Activated CD4-positive, alpha-beta memory T cell treated with anti-CD3 and anti-CD28 coated beads, Interleukin-2, amount 10 ng/mL, durations not matched to agents 7 days and 5 days (primary cell): ENCODE data around the gene RHOJ. TPM values are rescaled to one million over a fixed set of nuclear protein-coding genes. Genes with fewer than 3 reads are reported as not detected.
"Not testable (repeated sequence)": the region's sequence is repeated elsewhere in the genome, so short reads cannot be mapped to it uniquely, and the experiment has no call there.

Experiments
- CTCF ChIA-PET: fragments of 350-600 bp; sonication (Branson Sonifier 250); formaldehyde crosslinking; loops from one replicate; lab custom pipeline; 2021; ENCODE audit warnings: antibody characterized with exemption, inconsistent platforms; lab: Charles Lee
- POLR2A ChIA-PET: fragments of 350-600 bp; sonication (Branson Sonifier 250); formaldehyde crosslinking; loops from one replicate; lab custom pipeline; 2021; ENCODE audit warnings: antibody characterized with exemption; lab: Charles Lee
- DNase-seq: peaks from one replicate; pipeline ENCODE4 v3.0.0-alpha.2; 2020
- H3K27ac Mint-ChIP-seq: one replicate; pipeline ENCODE4 v1.8.0; 2021; ENCODE audit warnings: mild to moderate bottlenecking, mixed read lengths
- H3K27me3 Mint-ChIP-seq: one replicate; pipeline ENCODE4 v1.8.0; 2021; ENCODE audit warnings: mixed read lengths
- H3K36me3 Mint-ChIP-seq: one replicate; pipeline ENCODE4 v1.8.0; 2021; ENCODE audit warnings: low read depth, mixed read lengths
- H3K4me1 Mint-ChIP-seq: one replicate; pipeline ENCODE4 v1.8.0; 2021; ENCODE audit warnings: mixed read lengths
- H3K4me3 Mint-ChIP-seq: one replicate; pipeline ENCODE4 v1.8.0; 2021; ENCODE audit warnings: mild to moderate bottlenecking, mixed read lengths
- H3K9me3 Mint-ChIP-seq: one replicate; pipeline ENCODE4 v1.8.0; 2021; ENCODE audit warnings: mixed read lengths
- total RNA-seq, 2 experiments: library from RNA; stranded (reverse); gene quantifications; one replicate each; pipeline ENCODE4 v1.2.3, GENCODE V29; 2021

RHOJ gene
- total RNA-seq, 2 experiments from 2014 or later, result not detected

DNA sequence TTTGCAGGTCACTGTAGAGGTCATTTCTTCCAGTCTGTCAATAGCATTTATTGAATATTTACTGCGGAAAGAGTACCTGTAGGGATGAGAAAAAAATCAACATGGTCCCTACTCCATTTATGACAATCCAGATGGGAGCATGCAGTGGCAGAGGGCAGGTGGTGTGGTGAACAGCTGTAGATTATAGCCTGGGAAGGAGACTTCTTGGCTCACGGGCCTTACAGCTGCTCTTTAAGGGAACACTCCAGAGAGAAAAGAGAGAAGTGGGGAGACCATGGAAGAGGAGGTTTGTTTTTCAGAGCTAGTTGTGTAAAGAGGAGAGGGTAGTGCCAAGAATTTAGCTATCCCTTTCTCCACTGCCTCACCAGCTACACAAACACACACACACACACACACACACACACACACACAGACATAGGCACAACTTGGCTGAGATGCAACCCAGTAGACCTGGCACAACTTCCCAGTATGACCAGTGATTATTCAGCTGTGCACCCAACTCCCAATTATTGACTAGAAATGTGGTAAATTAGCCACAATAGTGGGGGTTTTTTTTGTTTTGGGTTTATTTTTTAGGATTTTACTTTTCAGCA lies 73.4 kb downstream of the RHOJ start:
- Mint-ChIP-seq H3K27me3 (peaks cover 5% of the 10 kb centered on the region), H3K4me3 (no peak overlapping the region), H3K36me3 (no peaks in the 10 kb centered on the region), H3K27ac (no peak overlapping the region), H3K4me1 (no peaks in the 10 kb centered on the region), H3K9me3 (no peaks in the 10 kb centered on the region)
- ChIA-PET CTCF (interaction anchor here (0.5 to 1.4 kb wide), 7 partner anchors 11 to 1095 kb away, joined by 3 to 8 read pairs (median 3); no protein-coding TSS in a partner anchor), POLR2A (no interaction called here)
- DNase-seq, result no peak

DNA sequence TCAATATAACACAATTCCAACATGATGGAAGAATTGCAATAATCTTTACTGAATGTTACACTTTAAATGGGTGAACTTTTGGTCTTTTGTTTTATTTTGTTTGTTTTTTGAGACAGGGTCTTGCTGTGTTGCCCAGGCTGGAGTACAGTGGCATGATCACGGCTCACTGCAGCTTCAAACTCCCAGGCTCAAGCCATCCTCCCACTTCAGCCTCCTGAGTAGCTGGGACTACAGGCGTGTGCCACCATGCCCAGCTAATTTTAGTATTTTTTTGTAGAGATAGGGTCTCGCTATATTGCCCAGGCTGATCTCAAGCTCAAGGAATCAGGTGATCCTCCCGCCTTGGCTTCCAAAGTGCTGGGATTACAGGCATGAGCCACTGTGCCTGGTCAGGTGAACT lies 75.7 kb downstream of the RHOJ start:
- POLR2A ChIA-PET, H3K27me3 Mint-ChIP-seq, H3K4me1 Mint-ChIP-seq, H3K27ac Mint-ChIP-seq, H3K36me3 Mint-ChIP-seq, DNase-seq, H3K9me3 Mint-ChIP-seq, H3K4me3 Mint-ChIP-seq: not testable (repeated sequence)
- CTCF ChIA-PET, result interaction anchor here (1.0 kb wide), 1 partner anchor 15 kb away, joined by 3 read pairs; no protein-coding TSS in a partner anchor

DNA sequence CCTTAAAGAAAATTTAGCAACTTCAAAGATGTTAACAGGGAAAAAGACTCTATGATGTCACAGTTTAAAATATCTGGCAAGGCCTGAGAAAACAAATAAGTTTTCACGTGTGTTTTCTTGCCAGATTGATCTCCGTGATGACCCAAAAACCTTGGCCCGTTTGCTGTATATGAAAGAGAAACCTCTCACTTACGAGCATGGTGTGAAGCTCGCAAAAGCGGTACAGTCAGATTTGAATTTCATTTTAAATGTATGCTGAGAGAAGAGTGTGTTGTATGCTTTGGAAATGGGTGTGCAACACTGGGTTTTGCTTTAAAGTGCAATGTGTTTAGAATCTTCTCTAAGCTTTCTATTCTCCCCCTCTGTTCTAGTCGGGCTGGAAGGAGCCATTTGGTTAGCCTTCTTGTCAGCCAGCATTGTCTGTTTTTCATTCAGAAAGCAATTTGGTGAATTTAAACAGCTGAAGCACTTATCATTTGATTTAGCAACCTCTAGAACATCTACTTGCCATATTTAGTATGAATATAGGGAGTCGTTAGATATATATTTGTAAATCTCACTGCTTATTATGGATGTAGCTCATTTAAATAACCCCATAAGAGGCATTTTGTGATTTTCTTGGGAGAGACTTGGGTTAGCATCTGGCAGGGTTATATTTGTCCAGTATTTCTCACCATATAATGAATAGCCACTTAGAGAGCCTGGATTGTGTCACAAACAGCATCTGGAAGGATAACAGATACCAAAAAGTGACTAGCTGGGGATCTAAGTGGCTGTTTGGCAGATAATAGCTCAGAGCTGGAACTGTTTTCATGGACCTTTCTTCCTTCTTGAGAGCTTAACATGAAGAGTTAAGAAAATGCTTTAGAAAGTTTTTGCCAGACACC lies 79.0 kb downstream of the RHOJ start:
- H3K27me3 Mint-ChIP-seq, result peaks cover 5% of the 10 kb centered on the region
- H3K36me3 Mint-ChIP-seq, result no peaks in the 10 kb centered on the region
- no peaks in the 10 kb centered on the region for H3K9me3 Mint-ChIP-seq
- ChIA-PET CTCF (no interaction called here), POLR2A (interaction anchor here (2.9 kb wide), 1 partner anchor 10 kb away, joined by 9 read pairs; no protein-coding TSS in a partner anchor)
- no peaks in the 10 kb centered on the region for H3K4me1 Mint-ChIP-seq
- no peak for DNase-seq
- no peak overlapping the region for H3K4me3 Mint-ChIP-seq
- H3K27ac Mint-ChIP-seq, result no peak overlapping the region

DNA sequence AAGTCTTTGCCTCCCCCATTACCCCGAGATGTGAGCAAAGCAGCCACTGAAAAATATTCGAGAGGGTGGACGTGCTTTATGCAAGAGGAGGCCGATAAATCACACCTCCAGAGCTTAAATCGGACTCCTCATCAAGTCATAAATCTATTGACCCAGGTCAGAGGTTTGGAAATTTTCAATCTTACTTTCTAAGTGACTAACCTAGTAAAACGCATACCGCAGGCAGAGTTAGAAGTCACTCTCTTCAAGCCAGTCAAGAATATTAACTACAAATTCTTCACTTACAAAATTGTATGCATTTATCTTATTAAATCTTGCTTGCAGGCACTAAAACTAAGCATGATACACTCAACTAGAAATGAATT lies 79.6 kb downstream of the RHOJ start:
- DNase-seq, result no peak
- Mint-ChIP-seq H3K27me3 (peaks cover 5% of the 10 kb centered on the region), H3K27ac (no peak overlapping the region), H3K9me3 (no peaks in the 10 kb centered on the region), H3K4me3 (no peak overlapping the region), H3K36me3 (no peaks in the 10 kb centered on the region), H3K4me1 (no peaks in the 10 kb centered on the region)
- CTCF ChIA-PET, result no interaction called here
- POLR2A ChIA-PET, result interaction anchor here (2.9 kb wide), 1 partner anchor 10 kb away, joined by 9 read pairs; no protein-coding TSS in a partner anchor

DNA sequence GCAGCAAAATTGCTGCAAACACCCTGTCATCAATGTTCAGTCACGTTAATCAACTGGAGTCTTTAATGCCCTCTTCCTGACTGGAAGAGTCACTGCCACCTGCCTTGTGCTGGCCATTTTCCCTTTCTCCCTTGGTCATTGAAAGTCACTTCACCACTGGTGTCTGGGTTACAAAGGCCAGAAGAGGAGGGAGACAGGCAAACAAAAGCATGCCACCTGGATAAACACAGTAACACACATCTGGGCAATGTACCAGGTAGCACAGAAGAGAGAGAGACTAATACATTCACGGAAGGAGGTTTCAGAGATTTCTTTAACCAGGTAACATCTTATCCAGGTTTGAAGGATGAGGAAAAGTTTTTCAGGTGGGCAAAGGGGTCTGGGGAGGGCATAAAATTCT lies 81.8 kb downstream of the RHOJ start:
- Mint-ChIP-seq H3K4me1 (no peaks in the 10 kb centered on the region), H3K9me3 (no peaks in the 10 kb centered on the region), H3K27ac (no peak overlapping the region), H3K27me3 (peaks cover 2% of the 10 kb centered on the region), H3K4me3 (no peak overlapping the region), H3K36me3 (no peaks in the 10 kb centered on the region)
- CTCF ChIA-PET, result no interaction called here
- no peak for DNase-seq
- POLR2A ChIA-PET, result no interaction called here

DNA sequence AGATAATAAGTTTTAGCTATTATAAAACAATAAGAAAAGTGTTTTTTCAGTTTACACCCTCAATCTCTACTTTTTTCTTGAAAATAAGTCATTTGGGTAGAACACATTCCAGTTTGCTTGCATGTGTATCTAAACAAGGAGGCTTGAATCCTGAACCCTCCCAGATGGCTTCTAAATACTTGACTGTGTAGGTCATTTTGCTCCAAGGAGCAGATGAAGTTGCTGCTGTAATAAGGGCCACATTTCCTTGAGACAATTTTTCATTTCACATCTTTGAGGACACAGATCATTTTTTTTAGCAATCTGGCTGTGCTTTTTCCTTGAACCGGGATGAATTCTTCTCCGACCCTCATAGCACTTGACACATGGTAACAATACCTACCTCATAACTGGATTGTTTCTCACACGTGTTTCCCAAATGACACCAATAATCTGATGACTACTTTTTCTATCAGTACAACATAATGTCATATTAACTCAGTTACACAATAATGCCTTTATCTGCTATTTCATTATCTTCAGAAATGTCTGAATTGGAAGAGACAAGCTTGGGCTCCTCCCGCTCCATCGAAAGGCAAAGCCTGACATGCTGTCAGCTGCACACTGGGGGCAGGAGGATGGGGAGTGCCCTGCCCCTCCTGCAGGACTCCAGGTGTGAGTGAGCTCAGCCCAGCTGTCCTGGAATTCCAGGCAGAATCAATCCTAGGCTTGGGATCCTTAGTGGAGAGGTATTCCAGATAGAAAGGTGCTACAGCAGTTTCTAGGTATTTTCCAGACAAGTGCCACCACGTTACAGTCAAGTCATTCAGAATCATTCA lies 83.6 kb downstream of the RHOJ start:
- Mint-ChIP-seq H3K27me3 (peaks cover 5% of the 10 kb centered on the region), H3K4me1 (no peaks in the 10 kb centered on the region), H3K4me3 (no peak overlapping the region), H3K27ac (no peak overlapping the region), H3K9me3 (no peaks in the 10 kb centered on the region), H3K36me3 (no peaks in the 10 kb centered on the region)
- ChIA-PET CTCF (interaction anchor here (1.6 kb wide), 1 partner anchor 10 kb away, joined by 3 read pairs; no protein-coding TSS in a partner anchor), POLR2A (no interaction called here)
- no peak for DNase-seq

DNA sequence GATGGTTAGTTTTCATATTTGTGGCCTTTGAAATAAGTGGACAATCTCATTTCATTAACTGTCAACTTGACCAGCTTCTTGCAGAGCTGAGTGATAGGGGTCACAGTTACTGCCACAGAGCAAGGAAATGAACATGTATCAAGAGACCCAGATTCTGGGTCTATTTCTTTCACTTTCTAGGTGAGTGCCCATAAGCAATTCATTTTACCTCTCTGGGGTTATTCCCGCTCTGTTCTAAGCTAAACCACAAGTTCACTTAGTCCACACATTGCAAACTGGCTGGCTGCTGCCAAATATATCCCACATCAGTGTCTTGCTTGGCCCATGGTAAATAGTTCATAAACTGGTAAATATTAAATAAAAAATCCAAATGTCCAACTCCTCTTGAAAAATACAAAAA lies 84.6 kb downstream of the RHOJ start:
- no peaks in the 10 kb centered on the region for H3K4me1 Mint-ChIP-seq
- H3K36me3 Mint-ChIP-seq, result no peaks in the 10 kb centered on the region
- no peak overlapping the region for H3K4me3 Mint-ChIP-seq
- H3K27me3 Mint-ChIP-seq, result peaks cover 6% of the 10 kb centered on the region
- H3K9me3 Mint-ChIP-seq, result no peaks in the 10 kb centered on the region
- CTCF ChIA-PET, result interaction anchor here (1.6 kb wide), 1 partner anchor 11 kb away, joined by 3 read pairs; no protein-coding TSS in a partner anchor
- POLR2A ChIA-PET, result no interaction called here
- DNase-seq, result no peak
- no peak overlapping the region for H3K27ac Mint-ChIP-seq

DNA sequence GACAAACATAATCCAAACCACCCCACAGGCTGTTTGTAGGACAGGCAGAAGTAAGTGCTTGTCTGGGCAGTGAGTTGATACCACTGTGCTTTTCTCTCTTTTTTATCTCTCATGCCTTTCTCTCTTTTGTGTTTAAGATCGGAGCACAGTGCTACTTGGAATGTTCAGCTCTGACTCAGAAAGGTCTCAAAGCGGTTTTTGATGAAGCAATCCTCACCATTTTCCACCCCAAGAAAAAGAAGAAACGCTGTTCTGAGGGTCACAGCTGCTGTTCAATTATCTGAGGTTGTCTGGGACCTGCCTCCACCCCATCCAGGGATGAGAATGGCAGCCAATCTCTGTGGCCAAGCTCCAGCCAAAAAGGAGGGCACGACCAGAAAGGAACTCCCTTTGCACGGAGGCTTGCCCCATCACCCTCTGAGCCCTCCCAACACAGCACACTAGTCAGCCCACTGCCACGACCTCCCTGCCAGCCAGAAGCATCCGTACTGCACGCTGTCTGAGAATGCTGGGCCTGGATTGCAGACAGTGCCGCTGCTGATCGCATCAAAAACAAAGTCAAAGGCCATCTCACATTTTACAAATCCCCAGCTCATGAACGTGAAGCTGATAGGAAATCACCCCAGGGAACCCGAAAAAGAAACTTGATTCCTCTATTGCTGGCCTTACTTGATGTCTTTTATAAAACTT lies 86.6 kb downstream of the RHOJ start:
- Mint-ChIP-seq H3K27ac (no peak overlapping the region), H3K36me3 (no peaks in the 10 kb centered on the region), H3K4me1 (peaks cover 15% of the 10 kb centered on the region), H3K9me3 (no peaks in the 10 kb centered on the region), H3K4me3 (no peak overlapping the region), H3K27me3 (peaks cover 6% of the 10 kb centered on the region)
- ChIA-PET POLR2A (no interaction called here), CTCF (no interaction called here)
- no peak for DNase-seq

DNA sequence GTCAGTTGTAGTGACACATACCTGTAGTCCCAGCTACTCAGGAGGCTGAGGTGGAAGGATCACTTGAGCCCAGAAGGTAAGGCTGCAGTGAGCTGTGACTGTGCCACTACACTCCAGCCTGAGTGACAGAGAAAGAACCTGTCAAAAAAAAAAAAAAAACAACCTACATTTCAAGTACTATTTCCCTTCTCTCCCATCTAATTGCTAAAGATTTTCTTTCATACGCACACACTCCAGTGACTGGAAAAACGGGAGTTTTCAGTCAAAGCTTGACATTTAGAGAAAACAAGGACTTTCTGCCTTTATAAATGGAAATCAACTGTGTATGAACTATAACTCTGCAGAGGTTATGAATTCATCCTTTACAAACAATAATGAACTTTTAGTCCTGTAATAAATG lies 88.6 kb downstream of the RHOJ start:
- Mint-ChIP-seq H3K27me3 (peaks cover 6% of the 10 kb centered on the region), H3K4me1 (peaks cover 24% of the 10 kb centered on the region), H3K36me3 (no peaks in the 10 kb centered on the region), H3K9me3 (no peaks in the 10 kb centered on the region), H3K4me3 (no peak overlapping the region), H3K27ac (no peak overlapping the region)
- ChIA-PET POLR2A (interaction anchor here (2.2 kb wide), 1 partner anchor 9 kb away, joined by 9 read pairs; no protein-coding TSS in a partner anchor), CTCF (interaction anchor here (0.7 to 1.5 kb wide), 2 partner anchors 16 to 1081 kb away, joined by 3 to 5 read pairs; no protein-coding TSS in a partner anchor)
- DNase-seq, result no peak

DNA sequence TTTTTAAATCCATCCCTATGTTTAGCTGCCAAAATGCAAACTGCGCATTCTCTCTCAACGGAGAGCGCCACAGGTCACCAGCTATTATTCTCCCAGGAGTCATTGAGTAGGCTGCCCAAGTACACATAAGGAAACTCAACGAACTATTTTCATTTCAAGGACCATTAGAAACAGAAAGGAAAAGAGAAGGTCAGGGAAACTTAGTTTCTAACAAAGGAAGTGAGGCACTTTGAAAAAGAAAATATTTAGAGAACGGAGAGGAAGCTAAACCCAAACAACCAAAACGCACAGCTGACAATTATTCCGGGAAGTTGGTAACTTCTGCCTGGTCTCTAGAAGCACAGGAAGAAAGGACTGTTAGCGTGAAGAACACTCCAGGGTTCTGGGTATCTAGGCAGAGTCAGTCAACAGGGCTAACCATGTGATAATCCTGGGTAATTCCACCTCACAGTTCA lies 91.0 kb downstream of the RHOJ start:
- Mint-ChIP-seq H3K36me3 (no peaks in the 10 kb centered on the region), H3K9me3 (no peaks in the 10 kb centered on the region), H3K27ac (peak overlapping the region; percentile 58), H3K4me3 (peak overlapping the region; percentile 7), H3K27me3 (peaks cover 6% of the 10 kb centered on the region), H3K4me1 (peaks cover 41% of the 10 kb centered on the region)
- POLR2A ChIA-PET, result interaction anchor here (0.6 kb wide), 1 partner anchor 8 kb away, joined by 3 read pairs; no protein-coding TSS in a partner anchor
- CTCF ChIA-PET, result interaction anchor here (1.0 kb wide), 1 partner anchor 16 kb away, joined by 3 read pairs; no protein-coding TSS in a partner anchor
- DNase-seq, result no peak

DNA sequence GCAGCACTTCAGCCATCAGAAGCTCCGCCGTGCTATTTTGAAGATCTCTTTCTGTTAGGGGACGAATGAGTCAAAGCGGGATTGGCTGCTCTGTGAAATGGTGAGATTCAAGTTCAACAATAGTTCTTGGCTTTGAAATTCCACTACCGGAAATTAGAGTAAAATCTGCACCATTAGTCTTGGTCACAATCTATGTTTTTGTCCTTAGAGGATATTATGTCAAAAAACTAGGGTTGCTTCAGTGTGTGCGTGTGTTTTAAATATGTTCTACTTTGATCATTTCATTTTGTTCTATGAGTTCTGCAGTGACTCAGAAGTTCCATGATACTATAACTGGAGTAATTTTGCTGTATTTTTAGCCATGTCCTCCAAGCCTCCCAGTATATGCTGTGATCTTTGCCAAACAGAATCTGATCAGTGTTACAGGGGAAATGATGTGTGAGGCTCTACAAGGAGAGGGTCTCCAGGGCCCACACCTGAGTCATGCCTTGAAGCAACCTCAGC lies 91.9 kb downstream of the RHOJ start:
- H3K36me3 Mint-ChIP-seq, result no peaks in the 10 kb centered on the region
- DNase-seq, result no peak
- ChIA-PET POLR2A (no interaction called here), CTCF (no interaction called here)
- H3K9me3 Mint-ChIP-seq, result no peaks in the 10 kb centered on the region
- H3K4me1 Mint-ChIP-seq, result peaks cover 41% of the 10 kb centered on the region
- H3K27ac Mint-ChIP-seq, result peak overlapping the region; percentile 58
- H3K27me3 Mint-ChIP-seq, result peaks cover 5% of the 10 kb centered on the region
- peak overlapping the region; percentile 1 for H3K4me3 Mint-ChIP-seq
